Measurements from ENCODE around the gene PTPRG. TPM values are rescaled to one million over a fixed set of nuclear protein-coding genes. Genes with fewer than 3 reads are reported as not detected.

The PTPRG gene
- total RNA-seq, 2 donors from 2014 or later, result 76.5 to 108 TPM

DNA sequence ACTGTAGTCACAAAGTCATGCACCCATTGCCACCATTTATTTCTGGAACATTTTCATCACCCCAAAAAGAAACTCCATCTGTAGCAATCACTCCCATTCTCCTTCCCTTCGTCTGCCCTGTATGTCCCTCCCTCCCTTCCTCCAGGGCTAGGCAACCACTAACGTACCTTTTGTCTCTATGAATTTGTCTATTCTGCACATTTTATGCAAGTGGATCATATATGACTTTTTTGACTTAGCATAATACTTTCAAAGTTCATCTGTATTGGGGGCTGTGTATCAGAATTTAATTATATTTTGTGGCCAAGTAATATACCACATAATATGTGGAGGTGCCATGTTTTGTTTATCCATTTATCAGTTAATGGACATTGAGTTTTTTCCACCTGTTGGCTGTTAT lies 610.4 kb downstream of the PTPRG start:
- peaks cover 36% of the 10 kb centered on the region for H3K36me3 Mint-ChIP-seq (ENCODE audit: low read depth)
- H3K4me1 Mint-ChIP-seq, result peaks cover 17% of the 10 kb centered on the region
- H3K27me3 Mint-ChIP-seq (ENCODE audit: insufficient read depth), result no peaks in the 10 kb centered on the region
- no peak overlapping the region for H3K27ac Mint-ChIP-seq
- H3K27me3 ChIP-seq (ENCODE audit: control insufficient read depth, insufficient read depth, low read length, poor library complexity, severe bottlenecking), result no peaks in the 10 kb centered on the region
- no peak overlapping the region for H3K9ac ChIP-seq (ENCODE audit: extremely low read depth, low read length, poor library complexity, severe bottlenecking)
- H3K9me3 Mint-ChIP-seq, result peaks cover 3% of the 10 kb centered on the region
- TF ChIP-seq, protein P1, sequence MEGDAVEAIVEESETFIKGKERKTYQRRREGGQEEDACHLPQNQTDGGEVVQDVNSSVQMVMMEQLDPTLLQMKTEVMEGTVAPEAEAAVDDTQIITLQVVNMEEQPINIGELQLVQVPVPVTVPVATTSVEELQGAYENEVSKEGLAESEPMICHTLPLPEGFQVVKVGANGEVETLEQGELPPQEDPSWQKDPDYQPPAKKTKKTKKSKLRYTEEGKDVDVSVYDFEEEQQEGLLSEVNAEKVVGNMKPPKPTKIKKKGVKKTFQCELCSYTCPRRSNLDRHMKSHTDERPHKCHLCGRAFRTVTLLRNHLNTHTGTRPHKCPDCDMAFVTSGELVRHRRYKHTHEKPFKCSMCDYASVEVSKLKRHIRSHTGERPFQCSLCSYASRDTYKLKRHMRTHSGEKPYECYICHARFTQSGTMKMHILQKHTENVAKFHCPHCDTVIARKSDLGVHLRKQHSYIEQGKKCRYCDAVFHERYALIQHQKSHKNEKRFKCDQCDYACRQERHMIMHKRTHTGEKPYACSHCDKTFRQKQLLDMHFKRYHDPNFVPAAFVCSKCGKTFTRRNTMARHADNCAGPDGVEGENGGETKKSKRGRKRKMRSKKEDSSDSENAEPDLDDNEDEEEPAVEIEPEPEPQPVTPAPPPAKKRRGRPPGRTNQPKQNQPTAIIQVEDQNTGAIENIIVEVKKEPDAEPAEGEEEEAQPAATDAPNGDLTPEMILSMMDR (conservative IDR thresholded peaks at IDR 0.05), result no peak
- no peak overlapping the region for H3K4me3 ChIP-seq (ENCODE audit: low read length)
- H3K4me1 ChIP-seq (ENCODE audit: control insufficient read depth, insufficient read depth, low read length), result peaks cover 8% of the 10 kb centered on the region
- H3K9me3 ChIP-seq (ENCODE audit: control insufficient read depth, low read length), result peaks cover 11% of the 10 kb centered on the region
- DNase-seq, result no peak
- H3K27ac ChIP-seq (ENCODE audit: low read depth, low read length), result no peak overlapping the region
- WGBS, 2 experiments (ENCODE audit: insufficient coverage in 1 of 2, insufficient read length in 1 of 2), result 87% methylated on average over 2 of the region's 2 CpGs; no CpG with 5 or more reads in 1 of the 2 experiments
- peaks cover 8% of the 10 kb centered on the region for H3K36me3 ChIP-seq (ENCODE audit: control insufficient read depth, insufficient read depth, low read length)
- H3K4me3 Mint-ChIP-seq, result no peak overlapping the region

DNA sequence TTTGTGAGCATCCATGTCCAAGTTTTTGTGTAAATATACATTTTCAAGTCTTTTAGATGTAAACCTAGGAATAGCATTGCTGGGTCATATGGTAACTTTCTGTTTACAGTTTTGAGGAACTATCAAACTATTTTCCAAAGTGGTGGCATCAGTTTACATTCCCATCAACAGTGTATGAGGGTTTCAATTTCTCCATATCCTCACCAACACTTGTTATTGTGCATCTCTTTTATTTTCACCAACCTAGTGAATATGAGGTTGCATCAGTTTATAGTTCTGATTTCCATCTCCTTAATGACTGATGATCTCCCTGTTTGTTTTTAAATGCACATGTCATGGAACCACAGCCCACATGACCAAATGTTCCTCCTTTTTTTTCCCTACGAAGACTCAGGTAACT lies 610.8 kb downstream of the PTPRG start:
- H3K27ac ChIP-seq (ENCODE audit: low read depth, low read length), result no peak overlapping the region
- TF ChIP-seq, protein P1 (conservative IDR thresholded peaks at IDR 0.05), result no peak
- Mint-ChIP-seq H3K27ac (no peak overlapping the region), H3K36me3 (ENCODE audit: low read depth) (peaks cover 36% of the 10 kb centered on the region), H3K4me1 (peaks cover 17% of the 10 kb centered on the region), H3K27me3 (ENCODE audit: insufficient read depth) (no peaks in the 10 kb centered on the region), H3K9me3 (peaks cover 3% of the 10 kb centered on the region), H3K4me3 (no peak overlapping the region)
- H3K36me3 ChIP-seq (ENCODE audit: control insufficient read depth, insufficient read depth, low read length), result peaks cover 8% of the 10 kb centered on the region
- DNase-seq, result no peak
- H3K4me1 ChIP-seq (ENCODE audit: control insufficient read depth, insufficient read depth, low read length), result peaks cover 8% of the 10 kb centered on the region
- H3K9me3 ChIP-seq (ENCODE audit: control insufficient read depth, low read length), result peaks cover 11% of the 10 kb centered on the region
- H3K4me3 ChIP-seq (ENCODE audit: low read length), result no peak overlapping the region
- H3K27me3 ChIP-seq (ENCODE audit: control insufficient read depth, insufficient read depth, low read length, poor library complexity, severe bottlenecking), result no peaks in the 10 kb centered on the region
- H3K9ac ChIP-seq (ENCODE audit: extremely low read depth, low read length, poor library complexity, severe bottlenecking), result no peak overlapping the region
- WGBS, 2 experiments (ENCODE audit: insufficient coverage in 1 of 2, insufficient read length in 1 of 2), result 100% methylated on average over 1 of the region's 1 CpG; no CpG with 5 or more reads in 1 of the 2 experiments

DNA sequence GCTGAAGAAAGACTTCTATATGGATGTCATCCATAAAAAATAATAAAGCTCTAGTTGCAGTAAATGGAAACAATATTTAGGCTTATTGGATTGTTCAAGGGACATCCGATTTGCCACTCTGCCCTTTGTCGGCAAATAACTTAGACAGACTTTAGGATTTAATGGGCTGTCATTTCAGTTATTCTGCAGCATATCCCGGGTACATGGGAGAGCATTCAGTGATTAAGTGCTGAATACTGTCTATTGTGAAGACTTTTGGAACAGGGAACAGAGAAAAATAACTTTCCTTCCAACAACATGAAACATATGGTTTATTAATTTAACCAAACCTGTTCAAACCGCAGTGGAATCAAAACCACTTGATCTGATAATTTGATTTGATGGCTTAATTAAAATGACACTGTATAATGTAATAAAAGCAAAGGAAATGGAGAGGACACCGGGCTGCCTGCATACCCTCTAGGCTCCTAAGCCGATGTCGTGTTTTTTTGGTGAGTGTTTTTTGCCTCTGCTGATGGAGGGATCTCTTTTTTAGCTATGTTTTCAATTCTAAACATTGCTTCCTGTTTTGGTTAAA lies 612.7 kb downstream of the PTPRG start:
- peaks cover 15% of the 10 kb centered on the region for H3K4me1 Mint-ChIP-seq
- peaks cover 11% of the 10 kb centered on the region for H3K9me3 ChIP-seq (ENCODE audit: control insufficient read depth, low read length)
- peaks cover 3% of the 10 kb centered on the region for H3K9me3 Mint-ChIP-seq
- TF ChIP-seq, protein P1 (conservative IDR thresholded peaks at IDR 0.05), result no peak
- no peak overlapping the region for H3K27ac Mint-ChIP-seq
- H3K4me3 ChIP-seq (ENCODE audit: low read length), result no peak overlapping the region
- H3K27ac ChIP-seq (ENCODE audit: low read depth, low read length), result no peak overlapping the region
- peaks cover 8% of the 10 kb centered on the region for H3K36me3 ChIP-seq (ENCODE audit: control insufficient read depth, insufficient read depth, low read length)
- H3K27me3 ChIP-seq (ENCODE audit: control insufficient read depth, insufficient read depth, low read length, poor library complexity, severe bottlenecking), result no peaks in the 10 kb centered on the region
- DNase-seq, result no peak
- no peak overlapping the region for H3K4me3 Mint-ChIP-seq
- 92 to 95% methylated on average over 6 to 7 of the region's 7 CpGs for WGBS, 2 experiments (ENCODE audit: insufficient coverage in 1 of 2, insufficient read length in 1 of 2)
- H3K27me3 Mint-ChIP-seq (ENCODE audit: insufficient read depth), result no peaks in the 10 kb centered on the region
- peaks cover 8% of the 10 kb centered on the region for H3K4me1 ChIP-seq (ENCODE audit: control insufficient read depth, insufficient read depth, low read length)
- H3K9ac ChIP-seq (ENCODE audit: extremely low read depth, low read length, poor library complexity, severe bottlenecking), result no peak overlapping the region
- peaks cover 24% of the 10 kb centered on the region for H3K36me3 Mint-ChIP-seq (ENCODE audit: low read depth)
